ENCODE measurements around the gene RAB6B. TPM values are rescaled to one million over a fixed set of nuclear protein-coding genes. Genes with fewer than 3 reads are reported as not detected.

The RAB6B gene
- total RNA-seq, 1 experiment from 2014 or later, result 14.1 TPM

DNA sequence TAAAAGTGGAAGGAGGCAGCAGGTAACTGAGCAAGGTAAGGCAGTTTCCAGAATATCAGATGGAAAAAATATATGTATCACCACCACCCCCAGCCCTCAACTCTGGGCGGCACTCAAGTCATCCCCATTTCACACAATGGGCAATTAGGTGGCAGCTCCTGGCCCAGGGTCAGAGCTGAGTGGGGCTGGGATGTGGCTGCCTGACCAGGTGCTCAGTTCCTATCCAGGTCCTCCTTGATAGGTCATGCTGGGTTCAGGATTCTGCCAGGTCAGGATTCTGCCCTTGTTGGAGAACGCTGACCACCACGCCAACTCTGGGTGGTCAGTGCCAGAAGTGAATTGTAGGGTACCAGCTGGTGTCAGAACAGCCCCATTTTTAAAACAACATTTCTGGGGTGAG lies 29.5 kb downstream of the RAB6B start (continued):
- TF ChIP-seq, protein P1, sequence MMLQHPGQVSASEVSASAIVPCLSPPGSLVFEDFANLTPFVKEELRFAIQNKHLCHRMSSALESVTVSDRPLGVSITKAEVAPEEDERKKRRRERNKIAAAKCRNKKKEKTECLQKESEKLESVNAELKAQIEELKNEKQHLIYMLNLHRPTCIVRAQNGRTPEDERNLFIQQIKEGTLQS (IDR thresholded peaks at IDR 0.05), result no peak

DNA sequence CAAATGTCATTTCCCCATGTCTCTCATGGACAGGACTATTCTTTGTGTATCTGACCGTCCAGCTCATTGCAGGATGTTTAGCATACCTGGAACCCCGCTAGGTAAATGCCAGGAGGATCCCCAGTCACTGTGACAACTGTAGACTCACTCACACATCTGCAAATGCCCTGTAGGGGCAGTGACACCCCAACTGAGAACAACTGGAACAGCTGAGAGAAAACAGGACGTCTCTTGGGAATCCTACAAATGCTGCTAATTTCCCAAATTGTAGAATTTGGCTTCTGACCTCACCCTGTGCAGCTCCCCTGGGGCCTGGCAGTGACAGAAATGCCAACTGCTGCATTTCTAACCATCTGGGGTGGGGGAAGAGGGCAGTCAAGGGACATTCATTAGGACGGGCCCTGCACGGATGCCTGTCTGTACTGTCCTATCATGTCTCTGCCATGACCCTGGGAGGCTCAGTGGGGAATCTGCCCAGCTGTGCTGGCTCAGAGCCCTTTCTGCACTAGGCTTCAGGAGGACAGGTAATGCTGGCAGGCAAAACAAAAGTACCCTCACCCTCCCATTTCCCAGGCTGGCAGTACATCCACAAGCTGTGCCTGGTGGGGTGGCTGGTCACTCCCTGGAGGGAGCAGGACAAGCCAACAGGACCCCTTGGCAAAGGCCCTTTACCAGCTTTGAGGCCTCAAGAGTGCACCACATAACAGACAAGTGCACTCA lies 30.4 kb downstream of the RAB6B start:
- Histone ChIP-seq H2AFZ (ENCODE audit: low read depth, low read length, poor library complexity, severe bottlenecking) (no peak overlapping the region), H3K9me3 (ENCODE audit: control insufficient read depth in 1 of 2, insufficient read depth in 1 of 2, low read depth in 1 of 2, low read length in 2 of 2) (no peaks in the 10 kb centered on the region), H3K4me1 (ENCODE audit: control insufficient read depth in 1 of 2, insufficient read depth in 2 of 2, low read length in 2 of 2) (no peaks in the 10 kb centered on the region), H4K20me1 (ENCODE audit: insufficient read depth) (no peaks in the 10 kb centered on the region), H3K79me2 (ENCODE audit: insufficient read depth, low read length) (no peaks in the 10 kb centered on the region), H3K4me3 (replicated peaks in 1 of 2; ENCODE audit: low read depth in 1 of 2, low read length in 2 of 2) (no peak overlapping the region), H3K4me2 (ENCODE audit: low read length) (no peak overlapping the region), H3K27me3 (ENCODE audit: insufficient read depth, low read length) (no peaks in the 10 kb centered on the region), H3K27ac (ENCODE audit: low read depth, low read length) (no peak overlapping the region), H3K9me2 (ENCODE audit: insufficient read depth) (no peaks in the 10 kb centered on the region), H3K36me3 (ENCODE audit: control insufficient read depth in 1 of 2, insufficient read depth in 2 of 2, low read length in 2 of 2) (no peaks in the 10 kb centered on the region), H3K9ac (ENCODE audit: low read length) (no peak overlapping the region)
- TF ChIP-seq, protein P2, sequence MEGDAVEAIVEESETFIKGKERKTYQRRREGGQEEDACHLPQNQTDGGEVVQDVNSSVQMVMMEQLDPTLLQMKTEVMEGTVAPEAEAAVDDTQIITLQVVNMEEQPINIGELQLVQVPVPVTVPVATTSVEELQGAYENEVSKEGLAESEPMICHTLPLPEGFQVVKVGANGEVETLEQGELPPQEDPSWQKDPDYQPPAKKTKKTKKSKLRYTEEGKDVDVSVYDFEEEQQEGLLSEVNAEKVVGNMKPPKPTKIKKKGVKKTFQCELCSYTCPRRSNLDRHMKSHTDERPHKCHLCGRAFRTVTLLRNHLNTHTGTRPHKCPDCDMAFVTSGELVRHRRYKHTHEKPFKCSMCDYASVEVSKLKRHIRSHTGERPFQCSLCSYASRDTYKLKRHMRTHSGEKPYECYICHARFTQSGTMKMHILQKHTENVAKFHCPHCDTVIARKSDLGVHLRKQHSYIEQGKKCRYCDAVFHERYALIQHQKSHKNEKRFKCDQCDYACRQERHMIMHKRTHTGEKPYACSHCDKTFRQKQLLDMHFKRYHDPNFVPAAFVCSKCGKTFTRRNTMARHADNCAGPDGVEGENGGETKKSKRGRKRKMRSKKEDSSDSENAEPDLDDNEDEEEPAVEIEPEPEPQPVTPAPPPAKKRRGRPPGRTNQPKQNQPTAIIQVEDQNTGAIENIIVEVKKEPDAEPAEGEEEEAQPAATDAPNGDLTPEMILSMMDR (IDR thresholded peaks at IDR 0.05 in 2 of 3, conservative IDR thresholded peaks at IDR 0.05 in 1 of 3; ENCODE audit: borderline replicate concordance in 1 of 3, insufficient read depth in 1 of 3, low read depth in 2 of 3, low read length in 2 of 3), result 0 out of 6 replicates have a peak, but pooled peaks of 1 of the 3 experiments have one; percentile 6
- TF ChIP-seq EZH2phosphoT487 (IDR thresholded peaks at IDR 0.05; ENCODE audit: borderline replicate concordance) (no peak), ELF1 (IDR thresholded peaks at IDR 0.05; ENCODE audit: borderline replicate concordance, low read depth) (no peak)
- ChIA-PET CTCF (no interaction called here), RAD21 (ENCODE audit: low non-redundant PET in 1 of 2, low total read pairs in 2 of 2, uncharacterized antibody in 2 of 2, unreplicated experiment in 2 of 2) (no interaction called here), POLR2A (no interaction called here)
- peak; percentile 63; the same call in 1 of the 2 replicates for ATAC-seq
- intact Hi-C loops (cut with micrococcal nuclease), result no loop called here
- BruUV-seq (replicated peaks), result no TSS peak
- DNase-seq (ENCODE audit: low read depth, low spot score), result no peak

Measured in HCT116 (cell line).